Neural progenitor cell (in vitro differentiated cells): ENCODE data around the gene PLCB1. TPM values are rescaled to one million over a fixed set of nuclear protein-coding genes. Genes with fewer than 3 reads are reported as not detected.

Experiments used
- DNase-seq: peaks from one replicate; pipeline ENCODE4 v3.0.0-alpha.2; 2016; ENCODE audit warnings: low spot score
- H2AFZ ChIP-seq: fragments of 200-600 bp; sonication (generic); replicated peaks from 2 replicates; pipeline ENCODE4 v1.6.1; 2016; ENCODE audit warnings: antibody characterized with exemption
- H3F3A ChIP-seq: fragments of 200-600 bp; sonication (generic); 2 replicates; pipeline ENCODE4 v1.6.1; 2016; ENCODE audit warnings: antibody characterized with exemption, low read depth
- H3K27ac ChIP-seq: fragments of 200-600 bp; sonication (generic); 2 replicates; pipeline ENCODE4 v1.5.1; 2016; ENCODE audit warnings: mild to moderate bottlenecking
- H3K27me3 ChIP-seq: fragments of 200-600 bp; sonication (generic); 2 replicates; pipeline ENCODE4 v1.6.1; 2016; ENCODE audit warnings: mild to moderate bottlenecking, moderate library complexity
- H3K36me3 ChIP-seq: fragments of 200-600 bp; sonication (generic); 2 replicates; pipeline ENCODE4 v1.5.1; 2016
- H3K4me1 ChIP-seq: fragments of 200-600 bp; sonication (generic); 2 replicates; pipeline ENCODE4 v1.6.1; 2016; ENCODE audit warnings: mixed run types
- H3K4me2 ChIP-seq: fragments of 200-600 bp; sonication (generic); 2 replicates; pipeline ENCODE4 v1.6.1; 2016
- H3K4me3 ChIP-seq: fragments of 200-600 bp; sonication (generic); 2 replicates; pipeline ENCODE4 v1.5.1; 2016
- H3K79me2 ChIP-seq: fragments of 200-600 bp; sonication (generic); 2 replicates; pipeline ENCODE4 v1.6.1; 2016; ENCODE audit warnings: low read depth
- H3K9ac ChIP-seq: fragments of 200-600 bp; sonication (generic); 2 replicates; pipeline ENCODE4 v1.6.1; 2016
- H3K9me3 ChIP-seq: fragments of 200-600 bp; sonication (generic); 2 replicates; pipeline ENCODE4 v1.5.1; 2016; ENCODE audit warnings: low read depth
- H4K20me1 ChIP-seq: fragments of 200-600 bp; sonication (generic); 2 replicates; pipeline ENCODE4 v1.6.1; 2016; ENCODE audit warnings: low read depth
- H3K27ac Mint-ChIP-seq: 3 replicates; pipeline ENCODE4 v1.8.0; 2021; ENCODE audit warnings: mixed read lengths
- H3K27me3 Mint-ChIP-seq: 2 replicates; pipeline ENCODE4 v1.8.0; 2022; ENCODE audit warnings: low read depth, mild to moderate bottlenecking, inconsistent platforms, moderate library complexity, mixed read lengths; ENCODE audit not compliant: insufficient read depth
- H3K36me3 Mint-ChIP-seq: 3 replicates; pipeline ENCODE4 v1.8.0; 2021; ENCODE audit warnings: mixed read lengths
- H3K4me1 Mint-ChIP-seq: 3 replicates; pipeline ENCODE4 v1.8.0; 2021; ENCODE audit warnings: mixed read lengths
- H3K4me3 Mint-ChIP-seq: 3 replicates; pipeline ENCODE4 v1.8.0; 2021; ENCODE audit warnings: mild to moderate bottlenecking, moderate library complexity, mixed read lengths
- H3K9me3 Mint-ChIP-seq: 3 replicates; pipeline ENCODE4 v1.8.0; 2020; ENCODE audit warnings: mixed read lengths
- EZH2 ChIP-seq: fragments of 200-600 bp; sonication (generic); IDR thresholded peaks from 2 replicates; pipeline ENCODE4 v1.6.1; 2017; ENCODE audit warnings: antibody characterized with exemption, mild to moderate bottlenecking, moderate library complexity
- EZH2phosphoT487 ChIP-seq: fragments of 200-600 bp; sonication (generic); IDR thresholded peaks from 2 replicates; pipeline ENCODE4 v1.6.1; 2017; ENCODE audit warnings: antibody characterized with exemption
- total RNA-seq: library from RNA; depleted of rRNA; stranded (reverse); fragments of >200 nt; gene quantifications from 2 replicates; pipeline ENCODE4 v1.2.3, GENCODE V29; 2015; ENCODE audit warnings: low replicate concordance
- TF ChIP-seq, protein P1 (sequence below): fragments of 200-600 bp; sonication (generic); IDR thresholded peaks from 2 replicates; pipeline ENCODE4 v1.5.1; 2017; ENCODE audit warnings: antibody characterized with exemption, mild to moderate bottlenecking

The PLCB1 gene
- total RNA-seq, 1 donor from 2014 or later: 30.2 TPM

DNA sequence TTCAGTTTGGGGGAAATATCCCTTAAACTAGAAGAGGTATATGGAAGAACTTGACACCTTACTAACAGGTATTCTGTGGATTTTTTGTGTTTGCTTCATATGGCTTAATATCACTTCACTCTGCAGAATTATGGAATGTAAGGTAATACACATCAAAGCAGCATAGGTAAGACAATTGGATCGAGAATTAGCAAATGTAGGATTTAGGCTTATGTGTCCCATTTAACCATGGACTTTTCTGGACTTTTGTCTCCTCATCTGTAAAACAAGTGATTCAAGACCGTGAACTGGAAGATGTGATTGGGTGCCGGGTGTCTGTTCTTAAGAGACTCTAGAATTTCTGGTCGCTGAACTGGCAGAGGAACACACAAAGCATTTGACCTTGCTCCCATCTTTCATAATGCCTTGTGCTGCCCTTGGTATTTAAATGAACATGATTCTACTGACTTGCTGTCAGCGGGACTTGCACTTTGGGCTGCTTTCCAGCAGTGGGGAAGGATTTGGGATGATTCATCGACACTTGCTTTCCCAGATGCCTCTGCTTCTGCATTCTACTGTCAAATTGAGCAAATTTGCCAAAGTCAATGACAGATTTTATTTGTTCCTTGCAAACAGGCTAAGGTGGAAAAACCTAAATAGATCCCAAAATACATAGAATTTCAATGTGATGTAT, 199.8 kb downstream of the PLCB1 start:
- no peaks in the 10 kb centered on the region for H3K36me3 ChIP-seq
- peaks cover 30% of the 10 kb centered on the region for H3K4me1 Mint-ChIP-seq
- H3K9me3 Mint-ChIP-seq: no peaks in the 10 kb centered on the region
- H3K4me3 Mint-ChIP-seq: no peak overlapping the region
- no peak overlapping the region for H2AFZ ChIP-seq
- H3K9me3 ChIP-seq: no peaks in the 10 kb centered on the region
- no peak overlapping the region for H3K9ac ChIP-seq
- no peak overlapping the region for H3K4me3 ChIP-seq
- H3K4me2 ChIP-seq: no peak overlapping the region
- no peak overlapping the region for H3K27ac ChIP-seq
- peaks cover 7% of the 10 kb centered on the region for H3K4me1 ChIP-seq
- H3K27ac Mint-ChIP-seq: no peak overlapping the region
- TF ChIP-seq, protein P1, sequence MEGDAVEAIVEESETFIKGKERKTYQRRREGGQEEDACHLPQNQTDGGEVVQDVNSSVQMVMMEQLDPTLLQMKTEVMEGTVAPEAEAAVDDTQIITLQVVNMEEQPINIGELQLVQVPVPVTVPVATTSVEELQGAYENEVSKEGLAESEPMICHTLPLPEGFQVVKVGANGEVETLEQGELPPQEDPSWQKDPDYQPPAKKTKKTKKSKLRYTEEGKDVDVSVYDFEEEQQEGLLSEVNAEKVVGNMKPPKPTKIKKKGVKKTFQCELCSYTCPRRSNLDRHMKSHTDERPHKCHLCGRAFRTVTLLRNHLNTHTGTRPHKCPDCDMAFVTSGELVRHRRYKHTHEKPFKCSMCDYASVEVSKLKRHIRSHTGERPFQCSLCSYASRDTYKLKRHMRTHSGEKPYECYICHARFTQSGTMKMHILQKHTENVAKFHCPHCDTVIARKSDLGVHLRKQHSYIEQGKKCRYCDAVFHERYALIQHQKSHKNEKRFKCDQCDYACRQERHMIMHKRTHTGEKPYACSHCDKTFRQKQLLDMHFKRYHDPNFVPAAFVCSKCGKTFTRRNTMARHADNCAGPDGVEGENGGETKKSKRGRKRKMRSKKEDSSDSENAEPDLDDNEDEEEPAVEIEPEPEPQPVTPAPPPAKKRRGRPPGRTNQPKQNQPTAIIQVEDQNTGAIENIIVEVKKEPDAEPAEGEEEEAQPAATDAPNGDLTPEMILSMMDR: no peak
- TF ChIP-seq EZH2: no peak
- no peak for TF ChIP-seq EZH2phosphoT487
- H3K27me3 Mint-ChIP-seq: no peaks in the 10 kb centered on the region
- H3K79me2 ChIP-seq: no peaks in the 10 kb centered on the region
- no peaks in the 10 kb centered on the region for H3K27me3 ChIP-seq
- no peaks in the 10 kb centered on the region for H4K20me1 ChIP-seq
- H3F3A ChIP-seq: no peaks in the 10 kb centered on the region
- no peak for DNase-seq
- no peaks in the 10 kb centered on the region for H3K36me3 Mint-ChIP-seq

DNA sequence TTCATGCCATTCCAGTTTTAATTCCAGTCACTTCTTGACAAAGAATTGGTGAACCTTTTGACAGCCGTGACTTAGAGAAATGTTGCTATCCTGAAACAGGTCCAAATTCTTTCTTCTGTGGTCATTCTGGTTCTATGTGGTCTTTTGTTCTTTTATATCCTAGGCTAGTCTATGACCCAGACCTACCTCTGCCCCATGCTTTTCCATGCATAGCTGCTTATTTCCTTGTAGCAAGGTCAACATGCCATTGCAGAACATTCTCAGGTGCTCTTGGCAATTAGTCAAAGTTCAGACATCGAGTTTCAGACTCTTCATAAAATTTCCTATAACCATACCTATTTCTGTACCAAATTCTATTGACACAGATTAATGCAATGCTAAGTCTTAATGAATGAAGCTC, 202.6 kb downstream of the PLCB1 start:
- H3K9me3 Mint-ChIP-seq: no peaks in the 10 kb centered on the region
- H3K36me3 Mint-ChIP-seq: no peaks in the 10 kb centered on the region

DNA sequence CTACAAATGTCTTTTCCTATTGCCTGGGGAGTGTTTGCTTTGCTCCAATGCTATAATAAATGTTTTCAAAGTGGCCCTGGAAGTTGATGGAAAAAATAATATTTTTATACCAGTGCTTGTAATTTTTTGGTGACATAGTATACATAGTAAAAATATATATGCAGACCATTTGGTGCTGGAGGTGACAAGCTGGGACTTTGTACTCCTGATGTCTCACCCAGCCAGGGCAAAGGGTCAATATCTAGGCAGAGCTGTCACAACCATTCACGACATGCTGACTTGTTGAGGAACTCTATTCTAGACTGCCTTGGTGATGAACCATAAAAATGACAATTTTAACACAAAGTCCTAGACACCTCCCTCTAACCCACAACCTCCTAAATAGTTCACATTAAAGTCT, 203.0 kb downstream of the PLCB1 start:
- no peaks in the 10 kb centered on the region for H3F3A ChIP-seq
- Mint-ChIP-seq H3K36me3 (no peaks in the 10 kb centered on the region), H3K27ac (no peak overlapping the region), H3K27me3 (no peaks in the 10 kb centered on the region), H3K9me3 (no peaks in the 10 kb centered on the region), H3K4me1 (peaks cover 33% of the 10 kb centered on the region), H3K4me3 (no peak overlapping the region)
- no peak overlapping the region for H3K9ac ChIP-seq
- H4K20me1 ChIP-seq: no peaks in the 10 kb centered on the region
- no peak overlapping the region for H3K4me2 ChIP-seq
- no peaks in the 10 kb centered on the region for H3K27me3 ChIP-seq
- TF ChIP-seq, protein P1: no peak
- TF ChIP-seq EZH2phosphoT487: no peak
- no peak for TF ChIP-seq EZH2
- no peak overlapping the region for H2AFZ ChIP-seq
- H3K36me3 ChIP-seq: no peaks in the 10 kb centered on the region
- no peaks in the 10 kb centered on the region for H3K79me2 ChIP-seq
- H3K27ac ChIP-seq: no peak overlapping the region
- H3K4me1 ChIP-seq: peaks cover 7% of the 10 kb centered on the region
- H3K9me3 ChIP-seq: no peaks in the 10 kb centered on the region
- no peak for DNase-seq
- H3K4me3 ChIP-seq: no peak overlapping the region

More for the DNA sequence above, 202.6 kb downstream of the PLCB1 start:
- H2AFZ ChIP-seq: no peak overlapping the region
- Mint-ChIP-seq H3K27ac (no peak overlapping the region), H3K27me3 (no peaks in the 10 kb centered on the region), H3K4me3 (no peak overlapping the region), H3K4me1 (peaks cover 36% of the 10 kb centered on the region)
- no peaks in the 10 kb centered on the region for H3K27me3 ChIP-seq
- H3K27ac ChIP-seq: no peak overlapping the region
- no peaks in the 10 kb centered on the region for H3K36me3 ChIP-seq
- no peak overlapping the region for H3K4me2 ChIP-seq
- H3K9ac ChIP-seq: no peak overlapping the region
- H3K79me2 ChIP-seq: no peaks in the 10 kb centered on the region
- no peaks in the 10 kb centered on the region for H3K9me3 ChIP-seq
- no peak for DNase-seq
- H4K20me1 ChIP-seq: no peaks in the 10 kb centered on the region
- H3K4me1 ChIP-seq: peaks cover 7% of the 10 kb centered on the region
- H3F3A ChIP-seq: no peaks in the 10 kb centered on the region
- TF ChIP-seq, protein P1: no peak
- TF ChIP-seq EZH2 (no peak), EZH2phosphoT487 (no peak)
- H3K4me3 ChIP-seq: no peak overlapping the region
